Measurements from ENCODE around the gene MSH4.

MSH4 gene

DNA sequence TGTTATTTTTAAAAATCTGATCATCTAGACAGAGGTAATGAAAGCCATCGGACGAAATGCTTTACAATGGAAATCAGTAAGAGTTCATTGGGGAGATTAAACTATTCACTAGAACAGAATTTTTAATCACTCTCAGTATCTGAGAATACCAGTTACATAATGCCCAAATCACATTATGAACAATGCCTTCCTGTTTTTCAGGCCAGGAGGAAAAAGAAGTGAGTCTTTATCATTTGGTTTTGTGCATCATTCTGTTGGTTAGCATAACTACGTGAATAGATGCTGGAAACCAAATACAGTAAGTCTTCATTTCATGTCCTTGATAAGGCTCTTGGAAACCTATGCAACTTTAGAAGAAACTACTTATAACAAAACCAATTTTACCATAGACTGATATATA lies 153.5 kb downstream of the MSH4 start:
- no peak for DNase-seq

DNA sequence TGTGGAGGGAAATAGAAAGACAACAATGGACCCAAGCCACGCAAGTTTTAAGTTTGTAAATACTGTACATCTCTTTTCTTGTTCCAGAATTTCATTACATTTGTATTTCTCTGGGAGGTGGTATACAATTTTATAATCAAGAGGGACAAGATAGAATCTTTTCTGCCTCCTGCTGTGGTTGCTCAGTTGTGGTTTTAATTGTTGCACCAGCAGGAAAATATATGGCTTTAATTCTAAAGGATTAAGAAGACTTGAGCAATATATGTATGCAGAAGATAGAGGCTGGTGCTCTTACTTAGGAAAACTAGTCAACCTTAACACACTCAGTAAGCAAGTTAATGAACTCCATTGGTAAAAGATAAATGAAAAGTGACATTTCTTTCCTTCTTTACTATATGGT lies 155.3 kb downstream of the MSH4 start:
- no peak for DNase-seq

DNA sequence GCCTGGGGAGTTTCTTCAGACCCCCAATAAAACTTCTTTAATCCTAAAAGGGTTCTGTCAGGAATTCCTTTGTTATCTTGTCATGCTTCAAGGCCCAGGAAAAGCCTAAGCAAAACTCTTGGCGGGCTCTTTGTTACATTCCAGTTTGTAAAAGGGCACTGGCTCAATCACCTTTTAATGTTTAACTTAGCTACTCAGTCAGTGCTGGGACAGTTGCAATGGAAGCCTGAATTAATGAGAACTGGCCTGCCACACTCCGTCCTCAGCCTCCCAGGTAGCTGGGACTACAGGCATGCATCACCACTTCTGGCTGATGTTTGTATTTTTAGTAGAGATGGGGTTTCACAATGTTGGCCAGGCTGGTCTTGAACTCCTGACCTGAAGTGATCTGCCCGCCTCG lies 156.8 kb downstream of the MSH4 start:
- no peak for DNase-seq

- DNase-seq = no peak
These were observed 157.9 kb downstream of the MSH4 start for GRCh38 chr1:75954586-75954985.

Data from right forelimb (tissue), 1 donor.